ENCODE data around the gene CD48. TPM values are rescaled to one million over a fixed set of nuclear protein-coding genes. Genes with fewer than 3 reads are reported as not detected.

Gene CD48
- total RNA-seq, 1 donor from 2014 or later = not detected

DNA sequence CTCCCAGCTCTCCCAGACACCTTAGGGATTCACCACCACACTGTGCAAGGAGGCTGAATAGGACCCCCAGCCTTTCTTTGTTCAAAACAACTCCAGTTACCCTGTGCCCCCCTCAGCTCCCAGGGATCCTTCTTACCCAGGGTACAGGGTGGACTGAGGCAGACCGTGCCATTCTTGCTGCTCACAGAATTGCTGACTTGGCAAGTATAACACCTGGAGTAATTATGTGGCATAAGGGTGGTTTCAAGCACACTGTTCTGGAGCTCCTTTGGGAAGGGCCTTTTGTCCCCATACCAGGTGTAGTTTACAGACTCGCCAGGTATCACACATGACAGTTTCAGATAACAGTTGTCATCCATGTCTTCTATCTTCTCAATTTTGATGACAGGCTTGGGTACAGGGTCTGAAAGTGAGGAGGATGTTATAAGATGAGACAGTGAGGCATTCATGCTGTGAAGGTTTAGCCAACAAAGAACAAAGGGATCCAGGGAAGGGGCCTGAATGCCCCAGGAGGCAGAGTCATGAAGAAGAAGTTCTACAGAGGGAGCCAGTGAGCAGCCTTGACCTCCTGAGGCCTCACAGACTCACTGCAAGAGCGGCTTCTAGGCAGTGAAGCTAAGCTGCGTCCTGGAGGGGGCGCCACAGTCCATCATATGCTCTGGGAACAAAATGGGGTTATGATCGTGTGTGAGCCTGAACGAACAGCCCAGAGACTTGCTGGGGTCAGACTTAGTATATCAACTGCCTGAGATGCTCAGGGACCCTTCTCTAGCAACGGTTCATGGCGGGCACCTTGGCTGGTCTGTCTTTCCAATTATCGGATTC lies 30.3 kb downstream of the CD48 start:
- no peak for DNase-seq (ENCODE audit: low spot score)
- H3K4me3 Mint-ChIP-seq (ENCODE audit: unreplicated experiment) = no peak overlapping the region
- H3K9me3 Mint-ChIP-seq (ENCODE audit: low read depth) = peaks cover 2% of the 10 kb centered on the region
- peak; percentile 53 for TF ChIP-seq CTCF (IDR thresholded peaks at IDR 0.05)
- no peaks in the 10 kb centered on the region for H3K36me3 Mint-ChIP-seq (ENCODE audit: low read depth)
- H3K4me1 Mint-ChIP-seq (ENCODE audit: low read depth) = no peaks in the 10 kb centered on the region
- peaks cover 41% of the 10 kb centered on the region for H3K27me3 Mint-ChIP-seq (ENCODE audit: low read depth)
- H3K27ac Mint-ChIP-seq (ENCODE audit: unreplicated experiment) = no peak overlapping the region

- H3K27ac Mint-ChIP-seq (ENCODE audit: unreplicated experiment) = no peak overlapping the region
- H3K4me1 Mint-ChIP-seq (ENCODE audit: low read depth) = no peaks in the 10 kb centered on the region
- H3K4me3 Mint-ChIP-seq (ENCODE audit: unreplicated experiment) = no peak overlapping the region
- H3K27me3 Mint-ChIP-seq (ENCODE audit: low read depth) = peaks cover 41% of the 10 kb centered on the region
- TF ChIP-seq CTCF (IDR thresholded peaks at IDR 0.05) = no peak
- DNase-seq (ENCODE audit: low spot score) = no peak
- no peaks in the 10 kb centered on the region for H3K9me3 Mint-ChIP-seq (ENCODE audit: low read depth)
- H3K36me3 Mint-ChIP-seq (ENCODE audit: low read depth) = no peaks in the 10 kb centered on the region
Measured at GRCh38 chr1:160680399-160680798, 31.2 kb downstream of the CD48 start.

DNA sequence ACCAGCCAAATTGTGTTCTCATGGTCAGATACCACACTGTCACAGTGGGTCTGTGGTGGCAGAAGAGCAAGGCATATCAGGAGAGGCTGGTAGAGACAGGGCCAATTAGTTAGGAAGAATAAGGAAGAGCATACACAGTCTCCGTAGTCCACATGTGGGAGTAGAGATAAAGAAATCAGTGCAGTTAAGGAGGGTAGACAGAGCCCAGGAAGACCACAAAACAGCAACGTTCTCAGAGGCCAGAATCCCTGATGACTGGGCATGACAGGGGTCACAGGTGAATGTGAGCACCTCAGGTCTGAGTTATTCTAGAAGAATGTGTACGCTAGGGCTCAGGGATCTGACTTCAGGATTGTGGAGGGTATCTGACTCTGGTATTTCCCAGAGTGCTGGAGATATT lies 31.7 kb downstream of the CD48 start:
- Mint-ChIP-seq H3K9me3 (ENCODE audit: low read depth) (no peaks in the 10 kb centered on the region), H3K27ac (ENCODE audit: unreplicated experiment) (no peak overlapping the region), H3K4me3 (ENCODE audit: unreplicated experiment) (no peak overlapping the region), H3K27me3 (ENCODE audit: low read depth) (peaks cover 37% of the 10 kb centered on the region), H3K36me3 (ENCODE audit: low read depth) (no peaks in the 10 kb centered on the region), H3K4me1 (ENCODE audit: low read depth) (no peaks in the 10 kb centered on the region)
- TF ChIP-seq CTCF (IDR thresholded peaks at IDR 0.05) = no peak
- no peak for DNase-seq (ENCODE audit: low spot score)

- TF ChIP-seq CTCF (IDR thresholded peaks at IDR 0.05) = no peak
- H3K9me3 Mint-ChIP-seq (ENCODE audit: low read depth) = no peaks in the 10 kb centered on the region
- no peak for DNase-seq (ENCODE audit: low spot score)
- H3K27ac Mint-ChIP-seq (ENCODE audit: unreplicated experiment) = no peak overlapping the region
- H3K4me1 Mint-ChIP-seq (ENCODE audit: low read depth) = no peaks in the 10 kb centered on the region
- peaks cover 28% of the 10 kb centered on the region for H3K27me3 Mint-ChIP-seq (ENCODE audit: low read depth)
- H3K4me3 Mint-ChIP-seq (ENCODE audit: unreplicated experiment) = no peak overlapping the region
- H3K36me3 Mint-ChIP-seq (ENCODE audit: low read depth) = no peaks in the 10 kb centered on the region
Measured at GRCh38 chr1:160676869-160677597, 34.6 kb downstream of the CD48 start.

- Mint-ChIP-seq H3K27me3 (ENCODE audit: low read depth) (peaks cover 31% of the 10 kb centered on the region), H3K36me3 (ENCODE audit: low read depth) (no peaks in the 10 kb centered on the region), H3K4me3 (ENCODE audit: unreplicated experiment) (no peak overlapping the region), H3K4me1 (ENCODE audit: low read depth) (no peaks in the 10 kb centered on the region), H3K27ac (ENCODE audit: unreplicated experiment) (no peak overlapping the region), H3K9me3 (ENCODE audit: low read depth) (no peaks in the 10 kb centered on the region)
- peak; percentile 84 for TF ChIP-seq CTCF (IDR thresholded peaks at IDR 0.05)
- no peak for DNase-seq (ENCODE audit: low spot score)
Measured at GRCh38 chr1:160675641-160676410, 35.8 kb downstream of the CD48 start.

All from chondrocyte (in vitro differentiated cells).